ENCODE results near the gene PRELP. TPM values are rescaled to one million over a fixed set of nuclear protein-coding genes. Genes with fewer than 3 reads are reported as not detected.

Gene PRELP
- total and polyA plus RNA-seq, 2 of the 8 experiments (the other 6 are each of a cell fraction or from before 2014, with no cell fraction given): 0.13 to 0.23 TPM

DNA sequence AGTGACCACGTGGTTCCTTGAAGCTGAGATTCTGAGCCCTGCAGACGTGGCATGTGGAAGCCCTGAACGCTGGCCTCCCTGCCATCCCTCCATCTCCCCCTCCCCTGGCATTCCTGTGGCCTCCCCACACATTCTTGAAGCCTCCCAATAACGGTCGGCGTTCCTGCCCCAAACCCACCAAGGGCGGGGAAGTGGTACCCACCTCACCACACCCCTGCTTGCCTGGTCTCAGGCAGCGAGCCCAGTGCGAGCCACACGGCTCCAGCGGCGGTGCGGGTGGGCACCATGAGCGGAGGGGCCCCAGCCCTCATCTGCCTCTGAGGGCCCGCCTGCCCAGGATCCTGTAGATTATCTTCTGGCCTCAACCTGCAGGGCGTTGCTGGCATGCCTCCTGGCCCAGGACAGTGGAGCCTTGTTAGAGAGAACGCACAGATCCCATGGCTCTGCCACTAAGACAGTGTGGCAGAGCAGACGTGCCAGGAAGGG is 20.6 kb upstream of the PRELP start (continued):
- no peak for TF ChIP-seq CHD7 (IDR thresholded peaks at IDR 0.05; ENCODE audit: insufficient replicate concordance, low read length)
- TF ChIP-seq BACH1 (IDR thresholded peaks at IDR 0.05; ENCODE audit: low read length): no peak
- no peak for TF ChIP-seq RFX5 (IDR thresholded peaks at IDR 0.05; ENCODE audit: borderline replicate concordance, low read depth, low read length)
- no peak for TF ChIP-seq CHD2 (IDR thresholded peaks at IDR 0.05; ENCODE audit: low read length)
- no peak for TF ChIP-seq FOSL1 (IDR thresholded peaks at IDR 0.05; ENCODE audit: insufficient read depth, low read depth, low read length)
- TF ChIP-seq YY1 (IDR thresholded peaks at IDR 0.05; ENCODE audit: low read depth, low read length): no peak
- TF ChIP-seq BRCA1 (IDR thresholded peaks at IDR 0.05; ENCODE audit: low read depth, low read length): no peak
- no peak for TF ChIP-seq RAD21 (IDR thresholded peaks at IDR 0.05 in 1 of 2, conservative IDR thresholded peaks at IDR 0.05 in 1 of 2; ENCODE audit: low read depth in 2 of 2, low read length in 2 of 2)
